ENCODE measurements around the gene PHF21B. TPM values are rescaled to one million over a fixed set of nuclear protein-coding genes. Genes with fewer than 3 reads are reported as not detected.

Gene PHF21B
- polyA plus RNA-seq, 4 donors: 3.5 to 6.0 (median 4.9) TPM

DNA sequence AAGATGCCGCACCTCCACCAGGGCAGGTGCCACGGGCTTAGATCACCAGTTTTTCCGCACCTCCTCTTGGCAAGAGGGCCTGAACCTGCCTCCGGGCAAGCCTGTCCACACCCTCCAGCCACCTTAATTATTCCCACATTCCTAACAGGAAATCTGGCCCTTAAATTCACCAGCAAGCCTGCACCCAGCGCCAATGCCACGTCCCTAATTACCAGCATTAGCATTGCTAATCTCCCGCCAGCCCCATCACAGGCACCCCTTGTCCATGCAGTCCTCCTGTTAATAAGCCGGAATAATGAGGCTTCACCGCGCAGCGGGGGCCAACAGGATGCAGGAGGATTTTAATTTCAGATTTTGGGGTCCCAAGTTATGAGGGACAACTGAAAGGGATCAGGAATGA lies 69.7 kb downstream of the PHF21B start:
- no peak for DNase-seq (ENCODE audit: low read depth in 4 of 4, low spot score in 3 of 4)

DNA sequence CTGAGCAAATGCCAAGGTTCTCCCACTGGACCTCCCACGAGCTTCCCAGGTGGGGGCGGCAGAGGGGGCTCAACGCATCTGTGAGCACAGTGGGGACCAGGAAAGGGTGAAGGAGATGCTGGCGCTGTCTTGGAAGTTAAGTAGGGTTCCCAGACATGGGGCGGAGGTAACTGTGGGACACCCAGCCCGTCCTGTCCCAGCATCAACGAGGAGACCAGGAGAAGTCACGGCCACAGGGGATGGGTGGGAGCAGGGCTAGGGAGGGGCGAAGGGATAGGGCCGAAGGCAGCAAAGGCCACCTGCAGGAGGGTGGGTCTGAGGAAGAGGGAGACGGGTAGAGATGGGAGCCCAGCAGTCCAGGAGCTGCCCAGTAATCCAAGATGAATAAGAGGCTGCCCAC lies 70.4 kb downstream of the PHF21B start:
- no peak for DNase-seq (ENCODE audit: low read depth in 4 of 4, low spot score in 3 of 4)

DNA sequence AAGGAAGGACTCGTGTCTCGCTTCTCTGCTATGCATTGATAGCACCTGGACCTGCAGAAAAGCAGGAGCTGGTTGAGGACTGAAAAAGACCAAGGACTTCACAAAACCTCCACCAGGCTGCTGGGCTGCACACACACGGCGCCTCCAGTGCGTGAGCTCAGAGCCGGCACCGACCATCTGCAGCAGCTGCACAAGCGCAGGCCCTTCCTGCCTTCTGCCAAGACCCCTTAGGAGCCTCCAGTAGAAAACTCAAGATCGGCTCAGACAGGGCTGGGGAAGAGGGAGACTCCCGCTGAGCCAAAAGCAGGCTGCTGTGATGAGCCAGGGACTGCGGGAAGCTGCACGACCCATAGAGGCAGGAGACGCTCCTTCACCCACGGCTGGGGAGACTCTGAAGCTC lies 70.9 kb downstream of the PHF21B start:
- DNase-seq (ENCODE audit: low read depth in 4 of 4, low spot score in 3 of 4): no peak

DNA sequence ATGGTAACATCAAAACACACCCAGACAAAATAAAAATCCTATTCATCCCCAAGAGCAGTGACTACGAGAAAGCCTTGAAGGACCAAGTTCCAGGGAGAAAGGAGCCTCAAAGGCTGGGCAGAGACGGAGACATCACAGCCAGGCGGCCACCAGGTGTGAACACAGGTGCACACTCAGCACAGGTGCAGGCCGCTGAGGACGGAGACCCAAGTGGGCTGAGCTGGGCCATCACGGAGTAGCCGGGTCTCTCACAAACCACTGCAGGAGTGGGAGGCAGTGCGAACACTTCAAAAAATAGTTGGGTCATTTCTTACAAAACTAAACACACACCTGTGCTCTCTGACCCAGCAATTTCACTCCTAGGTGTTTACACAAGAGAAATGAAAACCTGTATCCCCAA lies 72.6 kb downstream of the PHF21B start:
- DNase-seq (ENCODE audit: low read depth in 4 of 4, low spot score in 3 of 4): no peak

DNA sequence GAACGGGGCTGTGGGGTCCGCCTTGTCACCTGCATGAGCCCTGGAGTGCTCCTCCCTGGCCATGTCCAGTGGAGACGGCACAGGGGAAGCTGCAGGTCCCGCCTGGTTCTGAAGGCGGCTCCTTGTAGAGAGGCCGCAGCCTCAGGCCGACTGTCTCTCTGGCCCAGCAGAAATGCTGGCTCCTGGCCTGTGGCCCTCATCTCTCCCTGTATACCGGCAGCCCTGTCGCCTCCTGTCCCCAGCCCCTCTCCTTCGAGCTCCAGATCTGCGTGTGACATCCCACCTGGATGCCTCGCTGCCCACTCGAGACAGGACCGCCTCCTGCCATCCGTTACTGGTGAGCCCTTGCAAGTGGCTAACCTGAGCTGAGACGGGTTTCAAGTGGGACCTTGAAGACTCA lies 73.6 kb downstream of the PHF21B start:
- no peak for DNase-seq (ENCODE audit: low read depth in 4 of 4, low spot score in 3 of 4)

DNA sequence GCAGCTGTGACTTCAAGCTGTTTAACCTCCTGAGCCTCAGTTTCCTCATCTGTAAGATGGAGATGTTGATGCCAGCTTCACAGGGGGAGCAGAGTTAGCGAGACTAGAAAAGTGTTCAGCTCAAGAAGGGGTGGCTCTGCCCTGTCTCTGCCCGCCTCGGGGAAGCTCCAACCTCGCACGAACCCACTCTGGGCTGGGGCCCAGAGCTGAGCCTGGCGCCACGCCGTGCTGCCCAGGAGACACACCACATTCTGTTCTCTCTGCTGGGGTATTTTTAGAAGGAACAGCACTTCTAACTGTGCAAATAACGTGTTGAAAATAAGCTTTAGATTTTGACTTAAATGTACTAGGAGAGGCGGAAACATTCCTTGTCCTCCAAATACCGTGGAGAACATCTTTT lies 74.1 kb downstream of the PHF21B start:
- DNase-seq (ENCODE audit: low read depth in 4 of 4, low spot score in 3 of 4): no peak

DNA sequence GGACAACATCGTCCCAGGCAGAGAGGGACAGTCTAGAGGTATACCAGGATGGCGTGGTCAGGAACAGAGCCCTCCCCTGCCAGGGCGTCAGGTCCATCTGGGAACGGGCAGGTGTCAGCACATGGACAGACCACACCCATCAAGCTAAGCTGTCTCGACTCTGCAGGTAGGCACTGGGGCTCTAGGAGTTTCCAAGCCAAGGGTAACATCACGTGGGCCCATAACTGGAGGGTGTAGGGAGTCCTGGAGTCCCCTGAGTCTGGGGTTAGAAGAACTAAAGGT lies 75.4 kb downstream of the PHF21B start:
- no peak for DNase-seq (ENCODE audit: low read depth in 4 of 4, low spot score in 3 of 4)

DNA sequence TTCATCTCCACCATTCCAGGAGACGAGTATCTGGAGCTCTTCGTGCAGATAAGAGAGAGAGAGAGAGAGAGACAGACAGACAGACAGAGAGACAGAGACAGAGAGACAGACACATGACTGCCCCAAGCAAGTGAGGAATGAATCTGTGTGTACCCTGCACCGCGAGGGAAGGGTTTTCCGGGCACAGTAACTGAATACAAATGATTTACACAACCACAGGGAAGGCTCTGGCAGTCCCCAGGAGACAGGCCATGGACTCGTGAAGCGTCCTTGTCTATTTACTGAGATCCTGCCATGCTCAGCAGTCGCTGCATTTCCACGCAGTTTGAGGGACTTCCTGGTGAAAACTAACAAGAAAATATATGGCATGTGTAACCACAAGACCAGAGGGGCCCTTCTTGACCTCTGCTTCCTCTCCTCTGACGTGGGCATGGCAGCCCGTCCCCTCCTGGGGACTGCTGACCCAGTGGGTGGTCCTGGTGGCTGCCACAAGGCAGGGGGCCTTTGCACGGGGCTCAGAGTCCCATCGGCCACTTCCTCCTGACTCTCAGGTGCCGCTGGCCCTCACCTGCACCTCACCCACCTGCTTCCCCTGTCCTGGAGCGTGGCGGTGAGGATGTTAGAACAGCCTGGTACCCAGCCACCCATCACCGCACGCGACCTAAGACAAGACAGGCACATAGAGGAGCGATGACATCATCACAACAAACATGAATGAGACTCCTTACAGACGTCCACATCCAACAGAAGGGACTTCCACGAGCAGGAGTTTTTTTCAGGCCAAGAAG lies 75.9 kb downstream of the PHF21B start:
- DNase-seq (ENCODE audit: low read depth in 4 of 4, low spot score in 3 of 4): no peak

DNA sequence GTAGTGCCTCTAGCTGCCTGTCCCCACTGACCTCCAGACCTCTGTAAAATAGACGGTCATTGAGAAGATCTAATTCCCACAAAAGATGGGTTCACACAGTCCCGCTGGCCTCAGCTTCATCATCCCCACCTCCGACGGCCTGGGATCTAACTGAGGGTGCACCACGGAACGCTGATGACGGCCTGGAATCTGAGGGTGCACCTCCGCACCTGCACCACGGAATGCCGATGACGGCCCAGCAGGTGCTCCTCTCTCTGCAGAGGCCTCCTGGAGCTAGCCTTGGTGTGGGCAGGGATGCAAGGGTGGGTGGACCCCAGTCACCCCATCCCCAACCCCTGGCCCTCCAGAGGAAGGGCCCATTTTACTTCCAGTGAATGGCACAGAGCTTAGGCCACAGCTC lies 77.3 kb downstream of the PHF21B start:
- no peak for DNase-seq (ENCODE audit: low read depth in 4 of 4, low spot score in 3 of 4)

DNA sequence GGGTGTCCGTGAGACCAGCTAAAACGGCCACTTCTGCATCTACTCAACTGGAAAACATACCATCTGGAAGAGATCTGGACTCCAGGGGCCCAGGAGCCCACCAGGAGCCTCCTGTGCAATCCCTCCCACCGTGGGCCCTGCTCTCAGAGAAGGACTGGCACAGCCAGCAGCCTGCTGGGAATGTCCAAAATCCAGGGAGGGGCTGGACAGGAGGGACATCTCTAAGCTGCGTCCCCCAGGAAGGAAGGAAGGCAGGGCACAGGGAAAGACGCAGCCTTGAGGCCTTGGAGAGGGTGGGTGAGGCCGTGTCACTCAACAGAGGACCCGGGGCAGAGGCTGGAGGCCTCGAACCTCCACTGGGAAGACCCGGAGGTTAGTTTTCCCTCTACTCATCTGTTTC lies 78.0 kb downstream of the PHF21B start:
- no peak for DNase-seq (ENCODE audit: low read depth in 4 of 4, low spot score in 3 of 4)

DNA sequence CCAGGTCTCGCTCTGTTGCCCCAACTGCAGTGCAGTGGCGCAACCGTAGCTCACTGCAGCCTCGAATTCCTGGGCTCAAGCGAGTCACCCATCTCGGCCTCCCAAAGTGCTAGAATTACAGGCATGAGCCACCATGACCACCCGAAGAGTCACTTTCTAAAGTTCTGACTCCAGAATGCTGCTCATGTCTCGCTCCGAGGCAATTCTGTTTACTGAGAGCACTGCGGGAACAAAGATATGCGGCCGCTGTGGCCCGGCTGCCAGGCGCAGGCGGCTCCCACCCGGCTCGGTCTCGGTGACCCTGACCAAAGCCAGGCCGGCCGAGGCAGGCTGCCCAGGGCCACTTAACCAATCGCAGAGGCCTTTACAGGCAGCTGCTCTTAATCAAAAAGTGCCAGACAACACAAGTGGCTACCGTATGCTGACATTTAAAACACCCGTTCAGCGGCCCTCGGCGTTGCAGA lies 78.7 kb downstream of the PHF21B start:
- peak in 2 of 4 donors; percentile 18 to 46 for DNase-seq (ENCODE audit: low read depth in 4 of 4, low spot score in 3 of 4)

DNA sequence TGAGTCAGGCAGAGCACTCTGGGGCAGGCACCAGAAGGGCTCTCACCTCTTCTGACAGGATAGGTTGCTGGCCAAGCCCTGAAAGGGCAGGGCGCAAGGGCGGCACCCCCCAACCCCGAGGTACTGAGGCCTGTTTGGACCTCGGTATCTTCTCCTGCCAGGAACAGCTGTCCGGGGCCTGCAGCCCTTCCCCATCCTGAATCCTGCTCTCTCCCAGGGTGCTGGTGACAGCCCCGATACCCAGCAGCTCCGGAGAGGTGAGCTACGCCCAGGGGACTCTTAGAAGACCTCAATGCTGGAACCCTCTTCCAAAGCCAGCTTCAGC lies 79.1 kb downstream of the PHF21B start:
- DNase-seq (ENCODE audit: low read depth in 4 of 4, low spot score in 3 of 4): no peak

DNA sequence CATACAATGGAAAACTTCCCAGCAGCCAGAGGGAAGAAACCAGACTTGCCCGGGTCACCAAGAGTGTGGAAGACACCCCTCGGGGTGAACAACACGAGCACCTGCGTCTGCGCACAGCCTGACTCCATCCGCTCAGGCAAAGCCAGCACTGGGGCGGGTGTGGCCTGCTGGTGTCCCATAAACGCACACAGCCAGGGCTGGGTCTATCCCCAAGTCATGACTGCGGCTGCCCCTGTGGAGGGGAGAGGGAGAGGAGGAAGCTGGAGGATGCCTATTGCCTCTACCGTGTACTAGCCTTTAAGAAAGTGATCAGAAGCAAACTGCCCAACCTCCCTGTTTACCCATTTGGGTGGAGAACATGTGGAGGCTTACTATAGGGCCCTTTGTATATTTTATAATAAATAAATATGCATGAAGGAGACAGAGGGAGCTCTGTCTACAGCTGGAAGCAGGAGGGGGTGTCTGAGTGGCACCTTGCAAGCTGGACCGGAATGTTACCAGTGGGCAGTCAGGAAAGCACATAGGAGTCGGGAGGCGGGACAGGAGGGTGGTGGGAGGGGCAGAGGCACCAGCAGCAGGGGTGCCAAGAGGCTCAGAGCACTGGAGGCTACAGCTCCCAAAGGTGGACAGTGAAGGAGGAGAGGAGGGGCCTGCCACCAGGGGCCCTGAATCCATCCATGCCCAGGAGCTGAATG lies 79.6 kb downstream of the PHF21B start:
- no peak for DNase-seq (ENCODE audit: low read depth in 4 of 4, low spot score in 3 of 4)

DNA sequence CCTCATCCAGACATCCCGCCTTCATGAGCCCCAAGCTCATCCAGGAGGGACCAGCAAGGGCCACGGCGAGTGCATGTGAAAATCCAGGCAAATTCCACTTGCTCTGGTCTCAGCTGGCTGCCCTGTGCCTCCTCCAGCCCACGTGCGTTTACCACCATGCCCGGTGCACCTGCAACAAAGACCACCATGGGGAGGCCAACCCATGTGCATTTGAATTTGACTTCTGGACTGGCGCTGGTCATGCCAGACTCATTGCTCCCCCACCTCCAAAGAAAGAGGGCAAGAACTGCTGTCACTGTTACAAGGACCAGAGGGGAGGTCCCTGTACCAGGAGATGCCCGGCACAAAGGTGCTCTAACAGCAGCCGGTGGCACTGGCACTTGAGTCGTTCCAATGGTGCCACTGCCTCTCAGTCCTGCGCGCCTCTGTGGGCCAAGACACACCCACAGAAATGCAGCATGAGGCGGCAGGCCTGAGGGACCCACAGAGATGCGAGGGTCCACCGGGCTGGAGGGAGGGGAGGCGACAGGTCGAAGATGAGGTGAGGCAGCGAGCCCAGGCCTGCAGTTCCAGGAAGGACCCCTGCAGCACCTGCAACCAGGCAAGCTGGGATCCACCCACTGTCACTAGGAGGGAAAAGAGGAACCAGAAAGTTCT lies 80.3 kb downstream of the PHF21B start:
- no peak for DNase-seq (ENCODE audit: low read depth in 4 of 4, low spot score in 3 of 4)

DNA sequence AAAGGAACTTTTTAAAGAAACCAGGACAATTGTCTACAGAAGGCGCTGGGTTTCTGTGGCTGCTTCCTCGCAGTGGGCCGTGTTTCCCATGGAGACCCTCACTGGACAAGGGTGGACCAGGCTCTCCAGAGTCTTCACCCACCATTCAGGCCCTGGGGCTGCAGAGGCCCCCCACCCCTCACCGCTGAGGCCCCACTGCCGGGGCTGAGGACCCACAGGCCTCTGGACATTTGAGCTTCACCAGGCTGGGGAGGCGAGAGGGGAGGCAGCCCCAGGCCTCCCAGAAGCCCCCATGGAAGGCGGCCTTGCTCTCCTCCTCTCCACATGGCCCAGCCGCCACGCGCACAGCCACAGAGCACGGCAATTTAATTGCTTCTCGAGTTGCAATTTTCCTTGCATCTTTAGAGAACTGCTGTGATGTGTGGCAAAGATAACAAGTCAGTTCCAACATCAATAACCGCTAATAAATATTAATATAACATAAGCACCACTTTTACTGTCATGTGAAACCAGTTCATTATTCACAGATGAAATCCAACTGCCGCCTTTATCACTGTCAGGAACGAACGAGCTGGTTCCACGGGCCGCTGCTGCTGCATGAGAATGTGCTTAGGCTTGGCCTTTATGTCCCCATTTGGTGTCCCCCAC lies 81.0 kb downstream of the PHF21B start:
- no peak for DNase-seq (ENCODE audit: low read depth in 4 of 4, low spot score in 3 of 4)

DNA sequence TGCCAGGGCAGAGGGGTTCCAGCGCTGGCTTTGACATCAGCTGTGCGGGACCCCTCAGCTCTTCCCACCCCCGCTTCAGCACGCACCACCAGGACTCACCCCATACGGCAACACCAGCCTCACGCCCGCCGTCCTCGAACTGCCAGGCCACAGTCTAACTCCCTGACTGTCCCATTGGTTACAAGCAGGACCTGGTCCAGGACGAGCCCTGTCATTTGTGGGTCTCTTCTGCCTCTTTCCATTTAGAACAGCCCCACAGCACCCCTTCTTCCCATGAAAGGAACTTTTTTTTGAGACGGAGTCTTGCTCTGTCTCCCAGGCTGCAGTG lies 81.7 kb downstream of the PHF21B start:
- no peak for DNase-seq (ENCODE audit: low read depth in 4 of 4, low spot score in 3 of 4)

DNA sequence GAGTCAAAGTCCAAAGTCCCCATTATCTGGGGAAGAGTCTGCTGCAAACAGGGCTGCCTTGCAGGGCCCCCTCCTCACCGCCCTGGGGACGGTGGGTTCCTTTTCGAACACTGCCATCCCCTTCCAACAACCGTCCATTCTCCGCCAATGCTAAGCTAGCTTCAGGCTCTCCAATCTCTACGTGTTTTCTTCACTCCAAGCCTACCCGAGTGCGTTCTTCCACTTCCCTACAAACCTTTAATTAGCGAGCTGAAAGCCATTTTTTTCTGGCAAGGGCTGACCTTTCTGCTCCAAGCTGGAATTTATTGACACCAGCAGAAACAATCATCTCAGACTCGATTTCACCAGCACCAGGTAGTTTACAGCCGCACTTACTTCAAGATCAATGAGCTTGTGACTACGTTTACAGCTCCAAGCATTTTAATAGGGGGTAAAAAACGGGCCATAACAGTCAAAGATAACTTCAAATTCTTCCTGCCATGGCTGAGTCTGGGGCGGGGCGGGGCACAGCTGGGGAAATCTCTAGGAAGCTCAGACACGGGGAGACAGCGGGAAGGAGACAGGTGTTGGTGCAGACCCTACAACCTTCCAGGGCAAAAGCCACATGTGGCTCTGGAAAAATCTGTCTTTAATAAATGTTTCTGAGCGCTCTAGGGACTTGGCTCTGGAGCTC lies 82.2 kb downstream of the PHF21B start:
- DNase-seq (ENCODE audit: low read depth in 4 of 4, low spot score in 3 of 4): no peak

DNA sequence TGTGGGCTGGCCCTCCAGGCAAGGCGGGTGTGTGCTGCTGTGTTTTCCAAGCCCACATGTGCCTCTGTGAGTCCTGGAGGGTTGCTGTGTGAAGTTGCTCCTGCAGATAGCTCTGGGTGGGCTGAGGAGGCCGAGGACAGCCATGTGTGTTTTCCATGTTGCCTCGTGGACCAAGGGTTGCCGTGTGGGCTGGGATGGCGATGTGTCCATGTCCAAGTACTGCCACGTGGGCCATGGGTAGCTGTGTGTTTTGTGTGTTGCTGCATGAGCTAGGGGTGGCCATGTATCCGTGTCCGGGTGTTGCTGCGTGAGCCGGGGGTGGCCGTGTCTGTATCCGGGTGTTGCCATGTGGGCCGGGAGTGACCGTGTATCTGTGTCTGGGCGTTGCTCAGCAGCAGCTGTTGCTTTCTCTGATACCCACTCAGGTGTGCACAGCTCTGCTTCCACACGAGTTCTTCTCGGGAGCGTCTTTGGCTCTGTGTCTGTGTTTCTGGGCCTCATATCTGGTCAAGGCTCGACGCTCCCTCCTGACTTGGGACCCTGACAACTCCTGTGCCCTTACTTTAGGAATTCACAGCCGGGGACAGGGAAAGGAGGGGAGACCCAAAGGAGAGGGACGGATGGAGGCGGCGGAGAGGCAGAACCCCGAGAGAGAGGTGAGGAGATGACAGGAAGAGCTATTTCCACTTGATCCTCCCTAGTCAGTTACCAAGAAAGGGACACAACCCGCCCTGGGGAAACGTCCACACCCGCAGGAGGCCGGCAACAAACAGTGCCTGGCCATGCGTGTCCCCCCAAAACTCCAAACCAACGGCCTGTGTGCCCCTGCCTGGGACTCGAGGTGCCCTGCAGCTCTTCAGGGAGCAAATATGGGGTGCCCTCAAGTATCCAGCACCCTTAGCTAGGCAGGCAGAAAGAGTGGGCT lies 83.1 kb downstream of the PHF21B start:
- no peak for DNase-seq (ENCODE audit: low read depth in 4 of 4, low spot score in 3 of 4)

DNA sequence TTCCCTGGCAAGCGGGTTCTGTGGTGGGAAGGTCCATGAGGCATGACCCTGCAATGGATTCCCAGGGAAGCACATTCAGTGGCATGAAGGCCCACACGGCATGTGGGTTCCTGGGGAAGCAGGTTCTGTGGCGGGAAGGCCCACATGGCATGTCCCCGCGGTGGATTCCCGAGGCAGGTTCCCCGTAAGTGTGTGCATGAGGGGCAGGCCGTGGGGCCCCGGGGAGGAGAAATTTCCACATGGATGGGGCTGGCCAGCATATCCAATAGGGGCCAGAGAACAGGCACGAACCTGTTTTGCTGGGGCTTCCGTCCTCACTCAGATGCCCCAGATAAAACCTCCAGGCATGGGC lies 83.7 kb downstream of the PHF21B start:
- no peak for DNase-seq (ENCODE audit: low read depth in 4 of 4, low spot score in 3 of 4)

DNA sequence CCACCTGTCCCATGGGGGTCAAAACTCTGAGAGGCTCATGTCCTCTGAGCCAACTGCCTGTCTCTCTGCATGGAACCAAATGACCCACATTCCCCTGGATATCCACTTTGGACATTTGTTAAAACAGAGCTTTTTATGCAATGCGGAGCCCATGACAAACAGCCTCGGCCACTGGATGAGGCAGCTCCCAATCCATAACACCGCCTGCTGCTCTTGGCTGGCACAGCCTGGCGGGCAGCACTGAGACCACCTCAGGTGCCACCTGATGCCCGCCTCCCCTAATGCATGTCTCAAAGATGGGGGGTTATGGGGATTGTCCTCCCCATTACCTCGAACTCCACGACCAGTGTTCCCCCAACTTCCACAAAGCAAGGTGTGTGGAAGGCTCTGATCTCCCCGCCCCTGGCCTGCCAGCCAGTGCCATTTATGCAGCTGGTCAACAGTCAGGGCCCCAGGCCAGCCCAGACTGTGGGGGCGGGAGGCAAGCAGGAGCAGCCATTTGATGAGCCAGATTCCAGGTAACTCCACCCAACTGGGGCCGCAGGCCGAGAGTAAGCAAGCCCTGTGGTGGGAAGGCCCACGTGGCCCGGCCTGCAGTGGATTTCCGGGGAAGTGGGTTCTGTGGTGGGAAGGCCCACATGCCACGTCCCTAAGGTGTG lies 84.2 kb downstream of the PHF21B start:
- no peak for DNase-seq (ENCODE audit: low read depth in 4 of 4, low spot score in 3 of 4)

Measured in right renal pelvis (tissue), 4 donors.